H9 (cell line): ENCODE results near the gene PRMT7. TPM values are rescaled to one million over a fixed set of nuclear protein-coding genes. Genes with fewer than 3 reads are reported as not detected.

Source experiments
- DNase-seq: peaks from one replicate; pipeline ENCODE4 v3.0.0-alpha.2; 2017
- H2AFZ ChIP-seq: one replicate; pipeline ENCODE4 v1.6.1; 2013; ENCODE audit warnings: mild to moderate bottlenecking, low read length, control low read depth, moderate library complexity
- H2AK5ac ChIP-seq: 2 replicates; pipeline ENCODE4 v1.6.1; 2013; ENCODE audit warnings: low read length, control low read depth, mixed read lengths; ENCODE audit not compliant: insufficient read length
- H2BK120ac ChIP-seq: one replicate; pipeline ENCODE4 v1.6.1; 2013; ENCODE audit warnings: low read depth, mild to moderate bottlenecking, low read length, control low read depth, inconsistent platforms; ENCODE audit not compliant: poor library complexity, severe bottlenecking
- H2BK12ac ChIP-seq: 2 replicates; pipeline ENCODE4 v1.6.1; 2013; ENCODE audit warnings: low read length, control low read depth, mixed read lengths, low read depth; ENCODE audit not compliant: insufficient read length
- H2BK15ac ChIP-seq: 2 replicates; pipeline ENCODE4 v1.6.1; 2013; ENCODE audit warnings: low read depth, low read length, control low read depth
- H2BK20ac ChIP-seq: one replicate; pipeline ENCODE4 v1.6.1; 2013; ENCODE audit warnings: low read depth, mild to moderate bottlenecking, low read length, control low read depth, inconsistent platforms; ENCODE audit not compliant: poor library complexity, severe bottlenecking
- H2BK5ac ChIP-seq: 2 replicates; pipeline ENCODE4 v1.6.1; 2013; ENCODE audit warnings: low read length, control low read depth, mixed read lengths; ENCODE audit not compliant: insufficient read length
- H3K14ac ChIP-seq: 2 replicates; pipeline ENCODE4 v1.6.1; 2013; ENCODE audit warnings: low read length, control low read depth; ENCODE audit not compliant: insufficient read depth
- H3K18ac ChIP-seq: 2 replicates; pipeline ENCODE4 v1.6.1; 2013; ENCODE audit warnings: low read depth, mild to moderate bottlenecking, mixed read lengths, low read length, control low read depth; ENCODE audit not compliant: insufficient read length
- H3K23ac ChIP-seq: 2 replicates; pipeline ENCODE4 v1.6.1; 2013; ENCODE audit warnings: low read length, control low read depth, mixed read lengths, low read depth; ENCODE audit not compliant: insufficient read length
- H3K23me2 ChIP-seq: 2 replicates; pipeline ENCODE4 v1.6.1; 2013; ENCODE audit warnings: low read depth, mild to moderate bottlenecking, mixed read lengths, low read length, control low read depth; ENCODE audit not compliant: insufficient read length, poor library complexity, severe bottlenecking
- H3K27ac ChIP-seq: 2 replicates; pipeline ENCODE4 v1.5.1; 2013; ENCODE audit warnings: low read length, control low read depth, mixed read lengths, low read depth; ENCODE audit not compliant: insufficient read length
- H3K27me3 ChIP-seq: 2 replicates; pipeline ENCODE4 v1.6.1; 2013; ENCODE audit warnings: low read length, control low read depth, inconsistent platforms; ENCODE audit not compliant: insufficient read depth
- H3K4ac ChIP-seq: 2 replicates; pipeline ENCODE4 v1.6.1; 2013; ENCODE audit warnings: low read depth, mild to moderate bottlenecking, control low read depth, inconsistent platforms, low read length, moderate library complexity
- H3K4me1 ChIP-seq: 2 replicates; pipeline ENCODE4 v1.6.1; 2013; ENCODE audit warnings: low read length, control low read depth, inconsistent platforms; ENCODE audit not compliant: insufficient read depth
- H3K4me2 ChIP-seq: 2 replicates; pipeline ENCODE4 v1.6.1; 2013; ENCODE audit warnings: low read length, control low read depth, mixed read lengths; ENCODE audit not compliant: insufficient read length, insufficient read depth
- H3K56ac ChIP-seq: 2 replicates; pipeline ENCODE4 v1.6.1; 2013; ENCODE audit warnings: low read depth, mild to moderate bottlenecking, mixed read lengths, low read length, control low read depth; ENCODE audit not compliant: insufficient read length
- H3K79me1 ChIP-seq: 2 replicates; pipeline ENCODE4 v1.6.1; 2013; ENCODE audit warnings: low read depth, mild to moderate bottlenecking, moderate library complexity, low read length, control low read depth, inconsistent platforms; ENCODE audit not compliant: insufficient read depth, poor library complexity, severe bottlenecking
- H3K79me2 ChIP-seq: 2 replicates; pipeline ENCODE4 v1.6.1; 2013; ENCODE audit warnings: low read length, control low read depth, inconsistent platforms; ENCODE audit not compliant: insufficient read depth
- H3K9ac ChIP-seq: 2 replicates; pipeline ENCODE4 v1.6.1; 2013; ENCODE audit warnings: low read length, control low read depth, mixed read lengths; ENCODE audit not compliant: insufficient read length; ENCODE audit errors: extremely low read depth
- H3K9me3 ChIP-seq: one replicate; pipeline ENCODE4 v1.6.1; 2013; ENCODE audit warnings: low read depth, low read length, inconsistent platforms; ENCODE audit not compliant: control insufficient read depth
- H3T11ph ChIP-seq: one replicate; pipeline ENCODE4 v1.6.1; 2013; ENCODE audit warnings: mild to moderate bottlenecking, low read length, control low read depth, inconsistent platforms
- H4K20me1 ChIP-seq: one replicate; pipeline ENCODE4 v1.6.1; 2013; ENCODE audit not compliant: control insufficient read depth, insufficient read length, insufficient read depth
- H4K5ac ChIP-seq: 2 replicates; pipeline ENCODE4 v1.6.1; 2013; ENCODE audit warnings: low read depth, mild to moderate bottlenecking, mixed read lengths, low read length, control low read depth; ENCODE audit not compliant: insufficient read length
- H4K8ac ChIP-seq: replicated peaks from 2 replicates; pipeline ENCODE4 v1.6.1; 2013; ENCODE audit warnings: low read length, control low read depth, mixed read lengths, low read depth; ENCODE audit not compliant: insufficient read length
- H4K91ac ChIP-seq: 2 replicates; pipeline ENCODE4 v1.6.1; 2013; ENCODE audit warnings: low read depth, mild to moderate bottlenecking, moderate library complexity, mixed read lengths, low read length, control low read depth; ENCODE audit not compliant: insufficient read length
- H3K27ac Mint-ChIP-seq, 3 experiments: 2 replicates in 2 of 3; 3 replicates in 1 of 3; pipeline ENCODE4 v1.8.0; 2020 to 2021; ENCODE audit warnings: mixed read lengths in 3 of 3, mild to moderate bottlenecking in 1 of 3, moderate library complexity in 1 of 3
- H3K27me3 Mint-ChIP-seq: 2 replicates; pipeline ENCODE4 v1.8.0; 2021; ENCODE audit warnings: low read depth, mild to moderate bottlenecking, moderate library complexity, mixed read lengths
- H3K36me3 Mint-ChIP-seq, 3 experiments: 2 replicates in 2 of 3; 3 replicates in 1 of 3; pipeline ENCODE4 v1.8.0; 2020 to 2021; ENCODE audit warnings: low read depth in 3 of 3, mixed read lengths in 3 of 3; ENCODE audit not compliant: insufficient read depth in 1 of 3
- H3K4me1 Mint-ChIP-seq, 2 experiments: 2 replicates each; pipeline ENCODE4 v1.8.0; 2020; ENCODE audit warnings: mixed read lengths in 2 of 2
- H3K4me3 Mint-ChIP-seq, 2 experiments: 2 replicates in 1 of 2; 3 replicates in 1 of 2; pipeline ENCODE4 v1.8.0; 2020 to 2021; ENCODE audit warnings: mild to moderate bottlenecking in 2 of 2, mixed read lengths in 2 of 2, moderate library complexity in 1 of 2
- H3K9me3 Mint-ChIP-seq, 2 experiments: 2 replicates in 1 of 2; 3 replicates in 1 of 2; pipeline ENCODE4 v1.8.0; 2020; ENCODE audit warnings: mild to moderate bottlenecking in 2 of 2, mixed read lengths in 2 of 2, moderate library complexity in 1 of 2
- WGBS: extraction: QIAGEN DNeasy Blood & Tissue Kit; methylation state at CpG from one replicate; pipeline ENCODE4 v1.1.7; 2013; ENCODE audit warnings: missing lambda C conversion rate, low lambda C conversion rate, mixed read lengths; ENCODE audit not compliant: insufficient read length; ENCODE audit errors: extremely low coverage; 5-methylcytosine and 5-hydroxymethylcytosine counted together
- total RNA-seq: library from RNA; stranded (reverse); gene quantifications from 2 replicates; pipeline ENCODE4 v1.2.1, GENCODE V29; 2021
- TF ChIP-seq, protein P1 (sequence below): fragments of 200-600 bp; sonication (generic); conservative IDR thresholded peaks from 3 replicates; pipeline ENCODE4 v1.8.0; 2021; ENCODE audit warnings: antibody characterized with exemption, mild to moderate bottlenecking

Gene PRMT7
- total RNA-seq, 1 experiment from 2014 or later, result 56.6 TPM

DNA sequence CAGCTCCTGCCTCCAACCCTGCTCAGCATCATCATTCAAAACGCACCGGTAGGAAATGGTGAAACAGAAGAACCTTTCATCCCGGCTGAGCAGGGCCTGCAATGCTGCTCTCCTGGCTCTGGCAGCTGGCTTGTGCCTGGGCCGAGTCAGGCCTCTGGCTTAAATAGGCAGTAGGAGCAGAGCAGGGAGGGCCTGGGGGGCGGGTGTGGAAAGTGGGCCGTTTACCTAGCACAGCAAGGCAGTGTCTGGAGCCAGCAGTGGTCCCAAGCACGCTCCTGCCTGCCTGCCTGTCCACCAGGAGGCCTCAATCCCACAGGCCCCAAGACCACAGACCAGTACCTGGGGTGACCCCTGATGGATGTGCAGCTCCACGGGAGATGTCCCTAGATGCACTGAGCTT, 78.2 kb downstream of the PRMT7 start:
- Mint-ChIP-seq H3K27ac (no peak overlapping the region), H3K4me3 (no peak overlapping the region), H3K4me1 (peaks cover 60 to 62% of the 10 kb centered on the region in 2 experiments), H3K36me3 (no peaks in the 10 kb centered on the region; a peak in 1 of 7 replicates), H3K27me3 (peaks cover 1% of the 10 kb centered on the region; the same call in 1 of the 2 replicates), H3K9me3 (no peaks in the 10 kb centered on the region; a peak in 1 of 5 replicates)
- H3K9ac ChIP-seq, result no peak overlapping the region
- no peak overlapping the region for H2BK12ac ChIP-seq
- H4K5ac ChIP-seq, result no peak overlapping the region
- no peak overlapping the region for H3K14ac ChIP-seq
- no peak overlapping the region for H3K56ac ChIP-seq
- no peaks in the 10 kb centered on the region for H3K79me1 ChIP-seq
- H4K8ac ChIP-seq, result no peak overlapping the region
- no peaks in the 10 kb centered on the region for H3K9me3 ChIP-seq
- no peak overlapping the region for H3K4ac ChIP-seq
- no peak overlapping the region for H3K23ac ChIP-seq
- H3K27ac ChIP-seq, result no peak overlapping the region
- H3K4me2 ChIP-seq, result no peak overlapping the region
- H3T11ph ChIP-seq, result no peak overlapping the region
- no peak for DNase-seq
- H3K18ac ChIP-seq, result no peak overlapping the region
- no peak overlapping the region for H2AK5ac ChIP-seq
- H4K91ac ChIP-seq, result no peak overlapping the region
- H3K27me3 ChIP-seq, result no peaks in the 10 kb centered on the region
- H2BK20ac ChIP-seq, result no peak overlapping the region
- no peaks in the 10 kb centered on the region for H3K79me2 ChIP-seq
- H2BK120ac ChIP-seq, result no peak overlapping the region
- H4K20me1 ChIP-seq, result no peaks in the 10 kb centered on the region
- H2BK5ac ChIP-seq, result no peak overlapping the region
- no CpG with 5 or more reads among the region's 8 CpGs for WGBS
- TF ChIP-seq, protein P1, sequence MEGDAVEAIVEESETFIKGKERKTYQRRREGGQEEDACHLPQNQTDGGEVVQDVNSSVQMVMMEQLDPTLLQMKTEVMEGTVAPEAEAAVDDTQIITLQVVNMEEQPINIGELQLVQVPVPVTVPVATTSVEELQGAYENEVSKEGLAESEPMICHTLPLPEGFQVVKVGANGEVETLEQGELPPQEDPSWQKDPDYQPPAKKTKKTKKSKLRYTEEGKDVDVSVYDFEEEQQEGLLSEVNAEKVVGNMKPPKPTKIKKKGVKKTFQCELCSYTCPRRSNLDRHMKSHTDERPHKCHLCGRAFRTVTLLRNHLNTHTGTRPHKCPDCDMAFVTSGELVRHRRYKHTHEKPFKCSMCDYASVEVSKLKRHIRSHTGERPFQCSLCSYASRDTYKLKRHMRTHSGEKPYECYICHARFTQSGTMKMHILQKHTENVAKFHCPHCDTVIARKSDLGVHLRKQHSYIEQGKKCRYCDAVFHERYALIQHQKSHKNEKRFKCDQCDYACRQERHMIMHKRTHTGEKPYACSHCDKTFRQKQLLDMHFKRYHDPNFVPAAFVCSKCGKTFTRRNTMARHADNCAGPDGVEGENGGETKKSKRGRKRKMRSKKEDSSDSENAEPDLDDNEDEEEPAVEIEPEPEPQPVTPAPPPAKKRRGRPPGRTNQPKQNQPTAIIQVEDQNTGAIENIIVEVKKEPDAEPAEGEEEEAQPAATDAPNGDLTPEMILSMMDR, result peak; percentile 34; the same call in 2 of the 3 replicates
- H3K4me1 ChIP-seq, result peaks cover 16% of the 10 kb centered on the region; the same call in 1 of the 2 replicates
- no peaks in the 10 kb centered on the region for H3K23me2 ChIP-seq
- H2BK15ac ChIP-seq, result no peak overlapping the region
- no peak overlapping the region for H2AFZ ChIP-seq
